ENCODE measurements around the gene KANK4.

Gene KANK4

DNA sequence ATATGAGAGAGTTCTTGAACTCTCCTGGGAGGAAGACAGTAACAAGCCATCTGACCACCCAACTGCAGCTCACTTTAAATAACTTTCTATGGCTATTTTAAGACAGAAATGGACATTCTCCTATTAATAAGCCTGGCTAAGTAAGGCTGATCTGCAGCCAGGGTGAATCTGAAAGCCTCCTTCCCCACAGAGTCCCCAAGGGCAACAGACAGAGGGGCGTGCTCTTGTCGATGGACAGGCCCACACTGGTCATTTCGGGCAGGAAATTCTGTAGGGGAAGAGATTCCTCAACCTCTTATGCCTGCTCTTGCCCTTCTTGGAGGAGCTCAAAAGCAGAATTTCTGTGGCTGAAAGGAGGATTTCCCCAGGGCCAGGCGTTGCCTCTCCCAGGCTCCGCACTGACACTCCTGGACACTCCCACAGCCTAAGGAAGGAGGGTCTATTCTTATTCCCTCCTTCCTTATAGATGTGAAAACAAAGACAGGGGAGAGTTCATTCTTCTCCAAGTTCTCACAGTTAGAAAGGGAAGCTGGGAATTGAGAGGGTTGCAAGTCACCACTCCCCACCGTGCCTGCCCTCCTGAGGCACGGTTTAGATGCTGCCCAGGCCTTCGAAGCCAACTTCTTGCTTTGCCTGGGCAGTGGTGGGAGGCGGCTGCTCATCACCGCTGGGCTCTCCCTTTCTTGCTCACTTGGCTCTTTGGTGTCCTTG lies 17.9 kb upstream of the KANK4 start:
- no peak overlapping the region for H3K4me3 ChIP-seq (IDR thresholded peaks at IDR 0.05; ENCODE audit: insufficient read depth, low read depth, low read length)
- H3K27me3 ChIP-seq (ENCODE audit: insufficient read depth, low read depth), result no peaks in the 10 kb centered on the region
- H3K27ac ChIP-seq, result no peak overlapping the region
- H3K79me2 ChIP-seq (ENCODE audit: insufficient read depth, low read depth), result no peaks in the 10 kb centered on the region
- no peak overlapping the region for H2AFZ ChIP-seq (ENCODE audit: low read depth)
- no peaks in the 10 kb centered on the region for H3K36me3 ChIP-seq (ENCODE audit: insufficient read depth)
- no peaks in the 10 kb centered on the region for H4K20me1 ChIP-seq (ENCODE audit: insufficient read depth)
- TF ChIP-seq, protein P1, sequence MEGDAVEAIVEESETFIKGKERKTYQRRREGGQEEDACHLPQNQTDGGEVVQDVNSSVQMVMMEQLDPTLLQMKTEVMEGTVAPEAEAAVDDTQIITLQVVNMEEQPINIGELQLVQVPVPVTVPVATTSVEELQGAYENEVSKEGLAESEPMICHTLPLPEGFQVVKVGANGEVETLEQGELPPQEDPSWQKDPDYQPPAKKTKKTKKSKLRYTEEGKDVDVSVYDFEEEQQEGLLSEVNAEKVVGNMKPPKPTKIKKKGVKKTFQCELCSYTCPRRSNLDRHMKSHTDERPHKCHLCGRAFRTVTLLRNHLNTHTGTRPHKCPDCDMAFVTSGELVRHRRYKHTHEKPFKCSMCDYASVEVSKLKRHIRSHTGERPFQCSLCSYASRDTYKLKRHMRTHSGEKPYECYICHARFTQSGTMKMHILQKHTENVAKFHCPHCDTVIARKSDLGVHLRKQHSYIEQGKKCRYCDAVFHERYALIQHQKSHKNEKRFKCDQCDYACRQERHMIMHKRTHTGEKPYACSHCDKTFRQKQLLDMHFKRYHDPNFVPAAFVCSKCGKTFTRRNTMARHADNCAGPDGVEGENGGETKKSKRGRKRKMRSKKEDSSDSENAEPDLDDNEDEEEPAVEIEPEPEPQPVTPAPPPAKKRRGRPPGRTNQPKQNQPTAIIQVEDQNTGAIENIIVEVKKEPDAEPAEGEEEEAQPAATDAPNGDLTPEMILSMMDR (conservative IDR thresholded peaks at IDR 0.05; ENCODE audit: low read depth, low read length), result no peak
- no peaks in the 10 kb centered on the region for H3K4me1 ChIP-seq (ENCODE audit: low read depth, poor library complexity, severe bottlenecking)
- H3K9ac ChIP-seq, result no peak overlapping the region
- H3K4me2 ChIP-seq, result no peak overlapping the region

DNA sequence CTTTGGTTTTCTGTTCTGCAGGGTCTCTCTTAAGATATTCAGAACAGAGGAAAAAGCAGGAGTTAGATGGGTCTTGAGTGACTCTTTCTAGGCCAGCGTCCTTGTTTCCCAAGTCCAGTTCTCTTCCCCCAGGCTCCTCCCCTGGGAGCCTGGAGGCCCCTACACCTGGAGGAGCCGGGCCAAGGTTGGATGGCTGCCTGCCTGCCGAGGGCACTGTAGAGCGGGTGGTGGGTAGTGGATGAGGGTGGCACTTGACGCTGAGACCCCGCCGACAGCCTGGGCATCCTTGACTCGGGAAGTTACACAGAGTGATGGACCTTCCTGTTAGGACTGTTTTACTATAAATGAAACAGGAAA lies 17.4 kb upstream of the KANK4 start:
- H3K27me3 ChIP-seq (ENCODE audit: insufficient read depth, low read depth), result no peaks in the 10 kb centered on the region
- no peaks in the 10 kb centered on the region for H3K79me2 ChIP-seq (ENCODE audit: insufficient read depth, low read depth)
- H3K4me2 ChIP-seq, result no peak overlapping the region
- no peaks in the 10 kb centered on the region for H3K4me1 ChIP-seq (ENCODE audit: low read depth, poor library complexity, severe bottlenecking)
- no peak overlapping the region for H3K4me3 ChIP-seq (IDR thresholded peaks at IDR 0.05; ENCODE audit: insufficient read depth, low read depth, low read length)
- H3K9ac ChIP-seq, result no peak overlapping the region
- H3K27ac ChIP-seq, result no peak overlapping the region
- no peak overlapping the region for H2AFZ ChIP-seq (ENCODE audit: low read depth)
- no peaks in the 10 kb centered on the region for H4K20me1 ChIP-seq (ENCODE audit: insufficient read depth)
- TF ChIP-seq, protein P1 (conservative IDR thresholded peaks at IDR 0.05; ENCODE audit: low read depth, low read length), result no peak
- H3K36me3 ChIP-seq (ENCODE audit: insufficient read depth), result no peaks in the 10 kb centered on the region

DNA sequence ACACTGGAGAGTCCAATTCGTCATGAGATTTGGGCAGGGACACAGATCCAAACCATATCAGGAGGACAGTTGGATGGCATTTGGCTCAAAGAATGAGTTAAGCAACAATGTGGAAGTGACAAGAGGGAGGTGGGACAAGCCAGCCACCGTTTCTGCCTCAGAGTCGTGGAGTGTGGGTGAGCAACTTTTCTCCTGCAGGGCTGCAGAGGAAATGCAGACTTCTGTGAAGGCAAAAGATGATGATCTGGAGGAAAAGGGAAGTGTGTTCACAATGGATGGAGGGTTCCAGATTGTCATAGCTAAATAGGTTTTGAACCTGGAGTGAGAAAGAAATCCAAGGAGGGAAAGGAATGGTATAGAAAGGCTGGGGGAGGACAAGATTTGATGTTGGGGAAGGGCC lies 16.4 kb upstream of the KANK4 start:
- no peak overlapping the region for H3K4me2 ChIP-seq
- H3K4me3 ChIP-seq (IDR thresholded peaks at IDR 0.05; ENCODE audit: insufficient read depth, low read depth, low read length), result no peak overlapping the region
- H3K27ac ChIP-seq, result no peak overlapping the region
- H3K36me3 ChIP-seq (ENCODE audit: insufficient read depth), result no peaks in the 10 kb centered on the region
- no peaks in the 10 kb centered on the region for H3K27me3 ChIP-seq (ENCODE audit: insufficient read depth, low read depth)
- no peak overlapping the region for H2AFZ ChIP-seq (ENCODE audit: low read depth)
- H3K4me1 ChIP-seq (ENCODE audit: low read depth, poor library complexity, severe bottlenecking), result no peaks in the 10 kb centered on the region
- no peaks in the 10 kb centered on the region for H3K79me2 ChIP-seq (ENCODE audit: insufficient read depth, low read depth)
- TF ChIP-seq, protein P1 (conservative IDR thresholded peaks at IDR 0.05; ENCODE audit: low read depth, low read length), result no peak
- no peaks in the 10 kb centered on the region for H4K20me1 ChIP-seq (ENCODE audit: insufficient read depth)
- H3K9ac ChIP-seq, result no peak overlapping the region

DNA sequence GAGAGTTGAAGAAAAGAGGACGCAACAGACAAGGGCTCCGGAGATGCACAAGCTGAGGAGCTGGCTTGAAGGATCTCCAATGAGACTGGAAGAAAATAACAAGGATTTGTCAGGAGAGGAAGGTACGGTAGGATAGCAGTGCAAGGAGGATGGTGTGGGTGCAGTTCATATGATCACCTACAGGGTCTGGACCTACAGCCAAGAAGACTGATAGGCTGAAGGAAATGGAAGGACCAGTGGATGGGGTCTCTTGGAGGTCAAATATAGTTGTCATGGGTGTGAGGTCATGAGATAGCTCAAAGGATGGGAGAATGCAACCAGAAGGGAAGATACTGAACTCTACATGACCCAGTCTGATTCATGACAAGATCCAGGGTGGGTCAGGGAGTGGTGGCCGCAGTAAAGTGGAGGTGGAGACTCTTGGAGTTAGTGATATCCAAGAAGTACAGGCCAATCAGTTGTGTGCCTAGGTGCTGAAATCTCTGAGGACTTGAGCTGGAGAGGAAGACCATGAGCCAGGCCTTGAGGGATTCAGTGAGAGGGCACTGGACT lies 15.3 kb upstream of the KANK4 start:
- Histone ChIP-seq H3K27me3 (ENCODE audit: insufficient read depth, low read depth) (no peaks in the 10 kb centered on the region), H3K9ac (no peak overlapping the region), H3K36me3 (ENCODE audit: insufficient read depth) (no peaks in the 10 kb centered on the region), H3K79me2 (ENCODE audit: insufficient read depth, low read depth) (no peaks in the 10 kb centered on the region), H3K4me2 (no peak overlapping the region), H3K4me1 (ENCODE audit: low read depth, poor library complexity, severe bottlenecking) (peaks cover 4% of the 10 kb centered on the region), H4K20me1 (ENCODE audit: insufficient read depth) (no peaks in the 10 kb centered on the region), H3K27ac (no peak overlapping the region), H3K4me3 (IDR thresholded peaks at IDR 0.05; ENCODE audit: insufficient read depth, low read depth, low read length) (no peak overlapping the region), H2AFZ (ENCODE audit: low read depth) (no peak overlapping the region)
- TF ChIP-seq, protein P1 (conservative IDR thresholded peaks at IDR 0.05; ENCODE audit: low read depth, low read length), result no peak

Measured in KMS-11 (cell line).